NOMO-1 treated with dmso at 0.1 percent for 144 hours (cell line): ENCODE results near the gene SKAP2.
"Not testable (repeated sequence)": the region's sequence is repeated elsewhere in the genome, so short reads cannot be mapped to it uniquely, and the experiment has no call there.

Source experiments
- DNase-seq: peaks from one replicate; lab custom pipeline; 2025; ENCODE audit not compliant: unreplicated experiment; lab: John Stamatoyannopoulos, UW

The SKAP2 gene

GRCh38 chr7:26857506-26858240 lies 6.7 kb downstream of the SKAP2 start:
- DNase-seq = peak; percentile 49

- no peak for DNase-seq
Measured at GRCh38 chr7:26857170-26857505, 7.3 kb downstream of the SKAP2 start.

GRCh38 chr7:26856176-26856985 lies 8.0 kb downstream of the SKAP2 start:
- DNase-seq = no peak

GRCh38 chr7:26854876-26855855 lies 9.2 kb downstream of the SKAP2 start:
- no peak for DNase-seq

DNA sequence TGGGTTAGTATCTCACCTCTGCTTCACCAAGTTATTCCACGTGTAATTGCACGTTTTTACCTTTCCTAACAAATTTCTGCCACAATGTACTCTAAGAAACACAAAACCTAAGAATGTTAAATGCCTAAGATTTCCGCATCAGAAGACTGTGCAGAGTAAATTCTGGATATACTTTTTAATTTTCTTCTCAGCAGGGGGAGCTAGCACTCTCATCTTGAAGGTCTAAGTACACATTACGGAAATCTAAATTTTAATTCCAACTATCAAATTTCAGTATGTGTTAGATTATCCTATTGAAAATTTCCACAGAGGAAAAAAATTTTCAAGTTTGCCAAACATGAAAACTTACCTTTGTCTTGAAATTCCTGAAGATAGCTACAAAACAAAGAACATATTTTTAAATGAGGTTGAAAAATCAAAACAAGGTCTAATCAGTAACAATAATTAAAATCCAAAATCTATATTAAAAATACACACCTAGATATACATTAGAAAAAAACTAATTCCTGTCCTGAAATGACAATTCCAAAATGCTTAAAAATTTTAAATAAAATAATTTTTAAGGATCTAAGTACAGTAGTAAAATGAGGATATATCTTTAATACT lies 10.5 kb downstream of the SKAP2 start:
- no peak for DNase-seq

DNA sequence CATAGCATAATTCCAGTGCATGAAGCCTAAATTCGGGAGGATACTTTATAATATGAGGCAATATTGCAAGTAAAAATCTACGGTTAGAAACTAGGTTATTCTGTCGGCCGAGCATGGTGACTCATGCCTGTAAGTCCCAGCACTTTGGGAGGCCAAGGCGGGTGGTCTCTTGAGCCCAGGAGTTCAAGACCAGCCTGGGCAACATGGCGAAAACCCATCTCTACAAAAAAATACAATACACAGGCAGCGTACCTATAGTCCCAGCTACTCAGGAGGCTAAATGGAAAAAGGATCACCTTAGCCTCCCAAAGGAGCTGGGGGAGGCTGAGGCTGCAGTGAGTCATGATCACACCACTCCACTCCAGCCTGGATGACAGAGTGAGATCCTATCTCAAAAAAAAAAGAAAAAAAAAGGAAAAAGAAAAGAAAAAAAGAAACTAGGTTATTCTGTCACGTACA lies 14.2 kb downstream of the SKAP2 start:
- DNase-seq = no peak

- DNase-seq = peak; percentile 52
Measured at GRCh38 chr7:26843705-26844104, 20.7 kb downstream of the SKAP2 start.

GRCh38 chr7:26842897-26843296 lies 21.5 kb downstream of the SKAP2 start:
- no peak for DNase-seq

- DNase-seq = no peak
Measured at GRCh38 chr7:26841003-26841739, 23.2 kb downstream of the SKAP2 start.

DNA sequence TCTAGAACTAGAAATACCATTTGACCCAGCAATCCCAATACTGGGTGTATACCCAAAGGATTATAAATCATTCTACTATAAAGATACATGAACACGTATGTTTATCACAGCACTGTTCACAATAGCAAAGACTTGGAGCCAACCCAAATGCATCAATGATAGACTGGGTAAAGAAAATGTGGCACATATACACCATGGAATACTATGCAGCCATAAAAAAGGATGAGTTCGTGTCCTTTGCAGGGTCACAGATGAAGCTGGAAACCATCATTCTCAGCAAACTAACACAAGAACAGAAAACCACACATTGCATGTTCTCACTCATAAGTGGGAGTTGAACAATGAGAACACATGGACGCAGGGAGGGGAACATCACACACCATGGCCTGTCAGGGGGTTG lies 27.6 kb downstream of the SKAP2 start:
- not testable (repeated sequence) for DNase-seq

DNA sequence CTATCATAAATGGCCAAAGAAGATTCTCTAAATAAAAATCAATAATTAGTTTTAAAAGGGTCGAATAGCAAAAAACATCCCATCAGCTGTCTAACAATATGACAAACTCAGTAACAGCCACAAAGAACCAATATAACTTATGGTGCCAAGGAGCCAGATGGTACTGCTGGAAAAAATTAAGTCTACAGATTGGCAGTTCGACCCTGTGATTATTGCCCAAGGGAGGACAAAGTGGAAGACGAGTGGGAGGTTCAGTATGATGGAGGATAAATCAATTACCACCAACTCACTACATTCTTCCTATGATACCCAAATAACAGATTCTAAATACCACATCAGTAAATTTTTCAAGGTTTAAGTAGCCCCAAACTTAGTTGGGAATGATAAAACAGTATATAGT lies 49.0 kb downstream of the SKAP2 start:
- DNase-seq = no peak

DNA sequence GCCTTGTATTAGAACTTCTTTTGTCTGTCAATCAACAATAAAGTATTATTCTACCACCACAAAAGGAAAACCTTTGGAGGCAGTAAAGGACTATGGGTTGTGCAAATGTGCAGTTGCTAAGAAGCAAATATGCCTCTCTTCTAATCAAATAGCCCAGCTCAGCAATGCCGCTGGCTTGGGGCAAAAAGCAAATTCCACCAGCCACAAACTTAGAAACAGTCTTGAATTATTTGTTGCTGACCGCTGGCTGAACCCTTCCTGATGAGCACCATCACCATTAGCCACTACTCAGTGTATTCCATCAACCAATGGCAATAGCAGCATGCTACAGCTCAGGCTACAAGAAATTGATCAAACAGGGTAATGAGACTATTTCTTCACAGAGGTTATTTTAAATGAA lies 51.0 kb downstream of the SKAP2 start:
- no peak for DNase-seq

GRCh38 chr7:26794541-26794940 lies 69.8 kb downstream of the SKAP2 start:
- DNase-seq = no peak

- DNase-seq = no peak
Measured at GRCh38 chr7:26792576-26792975, 71.8 kb downstream of the SKAP2 start.

GRCh38 chr7:26792006-26792405 lies 72.4 kb downstream of the SKAP2 start:
- DNase-seq = no peak

DNA sequence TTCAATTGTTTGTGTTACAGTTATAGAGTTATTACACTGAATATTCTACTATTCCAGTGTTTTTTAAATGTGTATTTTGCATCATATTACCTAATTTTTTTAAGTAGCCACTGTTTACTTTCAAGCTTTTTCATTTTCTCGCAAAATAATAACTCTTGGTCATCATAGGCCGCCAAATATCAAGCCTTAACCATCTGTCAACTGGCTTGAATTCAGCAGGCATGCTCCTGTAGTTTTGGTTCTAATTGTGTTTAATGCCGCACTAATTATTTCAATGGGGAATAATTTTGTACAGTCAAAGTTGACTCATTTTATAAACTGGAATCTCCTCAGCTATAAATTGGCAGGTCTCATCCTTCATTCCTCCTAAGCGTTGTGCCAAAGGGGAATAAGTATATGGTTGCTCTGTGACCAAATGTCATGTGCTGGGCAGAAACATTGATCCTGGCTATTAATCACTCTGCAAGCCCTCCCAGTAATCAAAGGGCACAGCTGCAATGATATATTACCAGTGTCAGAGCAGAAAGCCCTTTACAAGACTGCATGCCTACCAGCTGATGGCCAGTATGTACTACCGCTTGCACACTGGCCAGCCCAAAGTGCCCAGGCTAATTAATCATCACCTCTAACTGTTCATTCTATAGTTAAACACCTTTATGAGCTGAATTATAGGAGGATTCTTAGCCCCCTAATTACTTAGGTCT lies 74.8 kb downstream of the SKAP2 start:
- DNase-seq = no peak

GRCh38 chr7:26787701-26788100 lies 76.7 kb downstream of the SKAP2 start:
- no peak for DNase-seq

GRCh38 chr7:26784118-26784517 lies 80.3 kb downstream of the SKAP2 start:
- no peak for DNase-seq

DNA sequence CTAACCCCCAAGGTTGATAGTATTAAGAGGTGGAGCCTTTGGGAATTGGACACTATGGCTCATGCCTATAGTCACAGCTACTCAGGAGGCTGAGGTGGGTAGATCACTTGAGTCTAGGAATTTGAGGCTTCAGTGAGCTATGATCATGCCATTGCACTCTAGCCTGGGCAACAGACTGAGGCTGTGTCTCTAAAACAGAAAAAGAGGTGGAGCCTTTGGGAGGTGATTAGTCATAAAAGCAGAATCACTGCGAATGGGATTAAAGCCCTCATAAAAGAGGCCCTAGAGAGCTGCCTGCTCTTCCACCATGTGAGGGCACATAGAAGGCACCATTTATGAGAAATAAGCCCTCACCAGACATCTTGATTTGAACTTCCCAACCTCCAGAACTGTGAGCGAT lies 81.9 kb downstream of the SKAP2 start:
- no peak for DNase-seq
